PFSK-1 (cell line): ENCODE results near the gene SUMO2.

Experiments
- FOXP2 ChIP-seq: optimal IDR thresholded peaks from 2 replicates; pipeline ENCODE3; 2011; ENCODE audit warnings: borderline replicate concordance, control low read depth, inconsistent platforms; ENCODE audit not compliant: insufficient read depth; ENCODE audit errors: extremely low read length, extremely low read depth
- POLR2AphosphoS5 ChIP-seq: IDR thresholded peaks from 2 replicates; pipeline ENCODE4 v1.6.1; 2012; ENCODE audit warnings: low read depth, mild to moderate bottlenecking, control low read depth, low read length, moderate library complexity
- REST ChIP-seq, 2 experiments: IDR thresholded peaks; 2 replicates each; pipeline versions ENCODE4 v1.6.1 to v1.8.0; 2011 to 2012; ENCODE audit warnings: low read depth in 2 of 2, low read length in 2 of 2, control low read depth in 1 of 2, inconsistent platforms in 1 of 2, mild to moderate bottlenecking in 1 of 2, moderate library complexity in 1 of 2; ENCODE audit not compliant: insufficient read depth in 1 of 2
- SIN3A ChIP-seq: IDR thresholded peaks from 2 replicates; pipeline ENCODE4 v1.6.1; 2012; ENCODE audit warnings: mild to moderate bottlenecking, low read length, moderate library complexity, borderline replicate concordance; ENCODE audit not compliant: insufficient read depth
- TAF1 ChIP-seq: IDR thresholded peaks from 2 replicates; pipeline ENCODE4 v1.6.1; 2012; ENCODE audit warnings: low read length, control low read depth, borderline replicate concordance; ENCODE audit not compliant: insufficient read depth

SUMO2 gene

DNA sequence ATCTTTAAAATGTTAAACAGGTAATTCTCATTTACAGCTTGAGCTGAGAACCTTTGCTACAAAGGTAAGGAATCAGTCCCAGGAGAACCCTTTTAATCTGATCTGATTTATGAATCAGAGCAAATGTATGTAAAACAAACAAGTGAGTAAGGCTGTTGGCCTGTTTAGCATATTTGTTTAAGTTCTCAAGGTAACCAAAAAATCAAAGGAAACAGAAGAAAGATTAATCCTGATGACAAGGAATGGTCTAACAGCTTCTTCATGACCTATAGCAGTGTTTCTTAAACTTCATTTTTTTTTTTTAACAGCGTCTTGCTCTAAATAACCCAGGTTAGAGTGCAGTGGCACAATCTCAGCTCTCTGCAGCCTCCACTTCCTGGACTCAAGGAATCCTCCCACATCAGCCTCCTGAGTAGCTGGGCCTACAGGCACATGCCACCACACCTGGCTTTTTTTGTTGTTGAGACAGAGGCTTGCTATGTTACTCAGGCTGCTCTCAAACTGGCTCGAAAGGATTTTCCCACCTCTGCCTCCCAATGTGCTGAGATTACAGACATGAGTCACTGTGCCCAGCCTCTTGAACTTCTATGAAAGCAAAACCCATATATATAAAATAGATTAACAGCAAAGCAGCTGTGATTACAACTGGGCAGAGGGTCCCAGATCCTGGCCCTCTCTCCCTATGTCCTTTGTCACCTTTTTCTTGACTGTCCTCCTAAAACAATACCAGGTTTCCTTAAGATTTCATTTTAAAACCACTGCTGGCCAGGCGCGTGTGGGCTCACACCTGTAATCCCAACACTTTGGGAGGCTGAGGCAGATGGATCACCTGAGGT lies 23.3 kb downstream of the SUMO2 start:
- TF ChIP-seq POLR2AphosphoS5 (no peak), TAF1 (no peak), REST (IDR thresholded peaks at IDR 0.05; ENCODE audit: insufficient read depth in 1 of 2, low read depth in 2 of 2, low read length in 2 of 2) (no peak), FOXP2 (no peak), SIN3A (no peak)

- TF ChIP-seq SIN3A (no peak), REST (IDR thresholded peaks at IDR 0.05; ENCODE audit: insufficient read depth in 1 of 2, low read depth in 2 of 2, low read length in 2 of 2) (no peak), POLR2AphosphoS5 (no peak), TAF1 (no peak), FOXP2 (no peak)
These were observed 27.6 kb downstream of the SUMO2 start for GRCh38 chr17:75155191-75155601.

DNA sequence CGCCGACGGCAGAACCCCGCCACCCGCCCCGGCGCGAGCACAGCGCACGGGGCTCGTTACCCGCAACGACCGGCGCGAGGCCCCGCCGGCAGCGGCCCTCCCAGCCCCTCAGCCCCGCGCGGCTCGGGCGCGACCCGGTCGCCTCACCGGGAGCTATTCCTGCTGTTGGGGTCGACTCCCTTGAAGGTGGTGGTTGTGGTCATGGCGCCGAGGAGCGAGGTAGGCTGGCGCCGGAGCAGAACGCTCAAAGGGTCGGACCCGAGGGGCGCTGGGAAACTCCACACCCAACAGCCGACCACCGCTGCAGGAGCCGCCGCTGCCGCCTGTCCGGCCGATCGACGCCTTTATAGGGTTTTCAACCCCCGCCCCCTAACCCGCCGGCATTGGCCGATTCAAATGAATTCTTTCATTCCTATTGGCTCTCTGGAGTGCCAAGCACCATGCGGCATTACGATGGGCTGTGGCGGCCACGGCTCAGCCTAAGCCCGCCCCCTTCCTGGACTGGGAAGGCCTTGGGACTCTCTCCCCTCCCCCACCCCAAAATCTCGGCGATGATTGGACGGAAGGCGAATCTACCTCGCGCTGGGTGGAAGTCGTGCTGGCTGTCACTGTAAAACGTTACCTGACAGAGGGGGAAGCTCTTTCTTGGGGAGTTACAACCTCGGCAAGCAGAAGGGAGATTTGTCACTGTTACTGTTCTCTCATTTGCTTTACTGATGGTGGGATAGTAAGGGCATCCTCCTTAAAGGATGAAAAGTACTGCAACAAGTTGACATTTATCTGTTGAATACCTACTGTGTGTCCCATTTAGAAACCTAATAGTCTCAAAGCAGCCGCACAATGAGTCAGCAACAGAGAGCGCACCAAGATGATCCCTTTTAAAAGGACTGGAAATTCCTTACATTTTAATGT lies 28.3 kb downstream of the SUMO2 start, which contains the start of gene JPT1:
Gene JPT1, minus strand, starts transcription at position 318 of the 912 bp plus-strand sequence. Its CDS starts 115 bp downstream, at position 203.
- TF ChIP-seq SIN3A (no peak; the same call in 1 of the 2 replicates), FOXP2 (peak; percentile 48), TAF1 (peak; percentile 90), REST (IDR thresholded peaks at IDR 0.05; ENCODE audit: insufficient read depth in 1 of 2, low read depth in 2 of 2, low read length in 2 of 2) (no peak), POLR2AphosphoS5 (peak; percentile 100)

- TF ChIP-seq FOXP2 (no peak), REST (IDR thresholded peaks at IDR 0.05; ENCODE audit: insufficient read depth in 1 of 2, low read depth in 2 of 2, low read length in 2 of 2) (no peak), SIN3A (no peak)
These were observed 29.0 kb downstream of the SUMO2 start for GRCh38 chr17:75153780-75154194.
